Testis (tissue), 2 donors: ENCODE data around the gene MOV10.

ENCODE experiments used
- POLR2A ChIP-seq: fragments of 450-650 bp; IDR thresholded peaks from one replicate; pipeline ENCODE4 v1.6.1; 2017; ENCODE audit warnings: antibody characterized with exemption, mild to moderate bottlenecking, moderate library complexity
- TF ChIP-seq, protein P1 (sequence below), 3 experiments: fragments of 450-650 bp in 2 of 3; fragments of 200-600 bp in 1 of 3; sonication (generic) in 1 of 3; IDR thresholded peaks; one replicate each; pipeline ENCODE4 v1.5.1; 2016 to 2019; ENCODE audit warnings: antibody characterized with exemption in 3 of 3, mild to moderate bottlenecking in 2 of 3, moderate library complexity in 1 of 3

- TF ChIP-seq, protein P1, sequence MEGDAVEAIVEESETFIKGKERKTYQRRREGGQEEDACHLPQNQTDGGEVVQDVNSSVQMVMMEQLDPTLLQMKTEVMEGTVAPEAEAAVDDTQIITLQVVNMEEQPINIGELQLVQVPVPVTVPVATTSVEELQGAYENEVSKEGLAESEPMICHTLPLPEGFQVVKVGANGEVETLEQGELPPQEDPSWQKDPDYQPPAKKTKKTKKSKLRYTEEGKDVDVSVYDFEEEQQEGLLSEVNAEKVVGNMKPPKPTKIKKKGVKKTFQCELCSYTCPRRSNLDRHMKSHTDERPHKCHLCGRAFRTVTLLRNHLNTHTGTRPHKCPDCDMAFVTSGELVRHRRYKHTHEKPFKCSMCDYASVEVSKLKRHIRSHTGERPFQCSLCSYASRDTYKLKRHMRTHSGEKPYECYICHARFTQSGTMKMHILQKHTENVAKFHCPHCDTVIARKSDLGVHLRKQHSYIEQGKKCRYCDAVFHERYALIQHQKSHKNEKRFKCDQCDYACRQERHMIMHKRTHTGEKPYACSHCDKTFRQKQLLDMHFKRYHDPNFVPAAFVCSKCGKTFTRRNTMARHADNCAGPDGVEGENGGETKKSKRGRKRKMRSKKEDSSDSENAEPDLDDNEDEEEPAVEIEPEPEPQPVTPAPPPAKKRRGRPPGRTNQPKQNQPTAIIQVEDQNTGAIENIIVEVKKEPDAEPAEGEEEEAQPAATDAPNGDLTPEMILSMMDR (IDR thresholded peaks at IDR 0.05), result no peak
- TF ChIP-seq POLR2A, result no peak
Measured at GRCh38 chr1:112711041-112711440, 36.6 kb downstream of the MOV10 start.
